Measurements from ENCODE around the gene RTN1. TPM values are rescaled to one million over a fixed set of nuclear protein-coding genes. Genes with fewer than 3 reads are reported as not detected.

The RTN1 gene
- total RNA-seq, 1 experiment from 2014 or later = 9.8 TPM

- CTCF ChIA-PET = interaction anchor here (0.5 to 1.1 kb wide), 4 partner anchors 8 to 1179 kb away, joined by 3 to 5 read pairs (median 4); no protein-coding TSS in a partner anchor
- Mint-ChIP-seq H3K4me3 (ENCODE audit: unreplicated experiment) (no peak overlapping the region), H3K9me3 (ENCODE audit: unreplicated experiment) (peaks cover 17% of the 10 kb centered on the region), H3K4me1 (ENCODE audit: insufficient read depth, unreplicated experiment) (peaks cover 27% of the 10 kb centered on the region), H3K27ac (ENCODE audit: low read depth, unreplicated experiment) (peak overlapping the region; percentile 92), H3K36me3 (ENCODE audit: insufficient read depth, unreplicated experiment) (peaks cover 32% of the 10 kb centered on the region), H3K27me3 (ENCODE audit: insufficient read depth, unreplicated experiment) (no peaks in the 10 kb centered on the region)
- TF ChIP-seq, protein P1, sequence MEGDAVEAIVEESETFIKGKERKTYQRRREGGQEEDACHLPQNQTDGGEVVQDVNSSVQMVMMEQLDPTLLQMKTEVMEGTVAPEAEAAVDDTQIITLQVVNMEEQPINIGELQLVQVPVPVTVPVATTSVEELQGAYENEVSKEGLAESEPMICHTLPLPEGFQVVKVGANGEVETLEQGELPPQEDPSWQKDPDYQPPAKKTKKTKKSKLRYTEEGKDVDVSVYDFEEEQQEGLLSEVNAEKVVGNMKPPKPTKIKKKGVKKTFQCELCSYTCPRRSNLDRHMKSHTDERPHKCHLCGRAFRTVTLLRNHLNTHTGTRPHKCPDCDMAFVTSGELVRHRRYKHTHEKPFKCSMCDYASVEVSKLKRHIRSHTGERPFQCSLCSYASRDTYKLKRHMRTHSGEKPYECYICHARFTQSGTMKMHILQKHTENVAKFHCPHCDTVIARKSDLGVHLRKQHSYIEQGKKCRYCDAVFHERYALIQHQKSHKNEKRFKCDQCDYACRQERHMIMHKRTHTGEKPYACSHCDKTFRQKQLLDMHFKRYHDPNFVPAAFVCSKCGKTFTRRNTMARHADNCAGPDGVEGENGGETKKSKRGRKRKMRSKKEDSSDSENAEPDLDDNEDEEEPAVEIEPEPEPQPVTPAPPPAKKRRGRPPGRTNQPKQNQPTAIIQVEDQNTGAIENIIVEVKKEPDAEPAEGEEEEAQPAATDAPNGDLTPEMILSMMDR (IDR thresholded peaks at IDR 0.05; ENCODE audit: unreplicated experiment) = no peak
- DNase-seq (ENCODE audit: unreplicated experiment) = peak; percentile 58
- intact Hi-C loops (cut with micrococcal nuclease) = loop anchor here (10.0 kb wide), 1 partner anchor 175 kb away; no protein-coding TSS in a partner anchor
- no TSS peak for BruUV-seq (replicated peaks)
- POLR2A ChIA-PET = interaction anchor here (0.7 to 5.4 kb wide), 8 partner anchors 11 to 1846 kb away, joined by 3 to 41 read pairs (median 4); partner anchors contain the start of genes JKAMP and L3HYPDH
Observed at GRCh38 chr14:59679872-59680271, 190.7 kb downstream of the RTN1 start.

- peaks cover 30% of the 10 kb centered on the region for H3K36me3 Mint-ChIP-seq (ENCODE audit: insufficient read depth, unreplicated experiment)
- peak overlapping the region; percentile 92 for H3K27ac Mint-ChIP-seq (ENCODE audit: low read depth, unreplicated experiment)
- TF ChIP-seq, protein P1 (IDR thresholded peaks at IDR 0.05; ENCODE audit: unreplicated experiment) = no peak
- H3K4me3 Mint-ChIP-seq (ENCODE audit: unreplicated experiment) = no peak overlapping the region
- no peaks in the 10 kb centered on the region for H3K27me3 Mint-ChIP-seq (ENCODE audit: insufficient read depth, unreplicated experiment)
- DNase-seq (ENCODE audit: unreplicated experiment) = no peak
- intact Hi-C loops (cut with micrococcal nuclease) = no loop called here
- POLR2A ChIA-PET = interaction anchor here (2.8 kb wide), 1 partner anchor 13 kb away, joined by 14 read pairs; no protein-coding TSS in a partner anchor
- peaks cover 26% of the 10 kb centered on the region for H3K4me1 Mint-ChIP-seq (ENCODE audit: insufficient read depth, unreplicated experiment)
- CTCF ChIA-PET = interaction anchor here (0.6 kb wide), 1 partner anchor 376 kb away, joined by 3 read pairs; no protein-coding TSS in a partner anchor
- BruUV-seq (replicated peaks) = no TSS peak
- peaks cover 30% of the 10 kb centered on the region for H3K9me3 Mint-ChIP-seq (ENCODE audit: unreplicated experiment)
Observed at GRCh38 chr14:59678352-59678751, 192.2 kb downstream of the RTN1 start.

GRCh38 chr14:59677771-59678231 is 192.8 kb downstream of the RTN1 start:
- BruUV-seq (replicated peaks) = no TSS peak
- Mint-ChIP-seq H3K27ac (ENCODE audit: low read depth, unreplicated experiment) (peak overlapping the region; percentile 92), H3K9me3 (ENCODE audit: unreplicated experiment) (peaks cover 30% of the 10 kb centered on the region), H3K4me3 (ENCODE audit: unreplicated experiment) (no peak overlapping the region), H3K4me1 (ENCODE audit: insufficient read depth, unreplicated experiment) (peaks cover 26% of the 10 kb centered on the region), H3K27me3 (ENCODE audit: insufficient read depth, unreplicated experiment) (no peaks in the 10 kb centered on the region), H3K36me3 (ENCODE audit: insufficient read depth, unreplicated experiment) (peaks cover 35% of the 10 kb centered on the region)
- TF ChIP-seq, protein P1 (IDR thresholded peaks at IDR 0.05; ENCODE audit: unreplicated experiment) = no peak
- intact Hi-C loops (cut with micrococcal nuclease) = no loop called here
- CTCF ChIA-PET = no interaction called here
- peak; percentile 7 for DNase-seq (ENCODE audit: unreplicated experiment)
- POLR2A ChIA-PET = no interaction called here

DNA sequence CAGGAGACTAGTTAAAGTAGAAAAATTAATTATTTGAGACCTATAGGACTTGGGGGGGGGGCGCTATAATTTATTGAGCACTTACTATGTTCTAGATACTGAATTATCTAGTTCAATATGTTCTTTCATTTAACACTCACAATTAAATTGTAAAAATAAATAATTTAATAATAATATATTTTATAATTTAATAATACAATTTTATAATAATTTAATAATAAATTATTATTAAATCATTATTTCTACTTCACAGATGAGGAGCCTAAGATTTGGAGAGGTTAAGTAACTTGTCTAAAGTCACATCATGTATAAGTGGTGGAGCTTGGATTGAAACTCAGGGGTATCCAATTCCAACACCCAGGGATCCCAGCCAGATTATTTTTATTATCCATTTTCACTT is 195.2 kb downstream of the RTN1 start:
- ChIA-PET POLR2A (interaction anchor here (0.6 kb wide), 1 partner anchor 1648 kb away, joined by 3 read pairs; no protein-coding TSS in a partner anchor), CTCF (interaction anchor here (1.2 kb wide), 1 partner anchor 168 kb away, joined by 4 read pairs; no protein-coding TSS in a partner anchor)
- intact Hi-C loops (cut with micrococcal nuclease) = no loop called here
- no peak for DNase-seq (ENCODE audit: unreplicated experiment)
- H3K27ac Mint-ChIP-seq (ENCODE audit: low read depth, unreplicated experiment) = peak overlapping the region; percentile 55
- peaks cover 18% of the 10 kb centered on the region for H3K9me3 Mint-ChIP-seq (ENCODE audit: unreplicated experiment)
- no peaks in the 10 kb centered on the region for H3K27me3 Mint-ChIP-seq (ENCODE audit: insufficient read depth, unreplicated experiment)
- BruUV-seq (replicated peaks) = no TSS peak
- no peak overlapping the region for H3K4me3 Mint-ChIP-seq (ENCODE audit: unreplicated experiment)
- peaks cover 31% of the 10 kb centered on the region for H3K36me3 Mint-ChIP-seq (ENCODE audit: insufficient read depth, unreplicated experiment)
- H3K4me1 Mint-ChIP-seq (ENCODE audit: insufficient read depth, unreplicated experiment) = peaks cover 13% of the 10 kb centered on the region
- TF ChIP-seq, protein P1 (IDR thresholded peaks at IDR 0.05; ENCODE audit: unreplicated experiment) = no peak
